HAP-1 (cell line): ENCODE data around the gene NOL4L.
"Not testable (repeated sequence)": the region's sequence is repeated elsewhere in the genome, so short reads cannot be mapped to it uniquely, and the experiment has no call there.

ENCODE experiments used
- DNase-seq, 2 experiments: peaks; one replicate each; pipeline ENCODE4 v3.0.0-alpha.2; 2016 to 2020; ENCODE audit warnings: low spot score in 2 of 2
- H3K27me3 ChIP-seq: fragments of 250-450 bp; sonication (Bioruptor Pico); 2 replicates; pipeline ENCODE4 v1.5.1; 2020; ENCODE audit warnings: low read depth, mild to moderate bottlenecking, moderate library complexity
- H3K36me3 ChIP-seq: fragments of 250-450 bp; sonication (Bioruptor Pico); replicated peaks from 2 replicates; pipeline ENCODE4 v1.5.1; 2020; ENCODE audit warnings: mild to moderate bottlenecking
- H3K4me1 ChIP-seq: fragments of 250-450 bp; sonication (Bioruptor Pico); 2 replicates; pipeline ENCODE4 v1.5.1; 2020; ENCODE audit warnings: mild to moderate bottlenecking
- H3K4me3 ChIP-seq: fragments of 250-450 bp; sonication (Bioruptor Pico); 2 replicates; pipeline ENCODE4 v1.5.1; 2020; ENCODE audit warnings: mild to moderate bottlenecking, moderate library complexity
- H3K9me3 ChIP-seq: fragments of 250-450 bp; sonication (Bioruptor Pico); 2 replicates; pipeline ENCODE4 v1.5.1; 2020; ENCODE audit warnings: mild to moderate bottlenecking, moderate library complexity
- in situ Hi-C: fragments of 300-500 bp; cut with MboI; formaldehyde crosslinking; loops from 3 replicates; pipeline ENCODE4 v1.14.3; 2020; ENCODE audit warnings: low sequenced_read_pairs, inconsistent platforms, mixed read lengths

The NOL4L gene

DNA sequence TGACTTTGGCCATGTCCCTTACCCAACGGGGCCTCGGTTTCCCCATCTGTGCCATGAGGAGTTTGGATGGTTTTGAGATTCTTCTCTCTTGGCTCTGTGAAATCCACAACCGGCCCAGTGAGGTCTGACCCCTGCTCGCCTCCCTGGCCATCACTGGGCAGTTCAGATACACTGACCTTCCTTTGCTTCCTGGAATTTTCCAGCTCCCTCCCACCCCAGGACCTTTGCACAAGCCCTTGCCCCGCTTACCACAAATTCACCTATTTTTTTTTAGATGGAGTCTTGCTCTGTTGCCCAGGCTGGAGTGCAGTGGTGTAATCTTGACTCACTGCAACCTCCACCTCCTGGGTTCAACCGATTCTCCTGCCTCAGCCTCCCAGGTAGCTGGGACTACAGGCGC, 12.6 kb upstream of the NOL4L start:
- H3K27me3 ChIP-seq: no peaks in the 10 kb centered on the region
- no peak for DNase-seq
- H3K36me3 ChIP-seq: no peaks in the 10 kb centered on the region
- in situ Hi-C loops: no loop called here
- H3K4me1 ChIP-seq: no peaks in the 10 kb centered on the region
- H3K9me3 ChIP-seq: no peaks in the 10 kb centered on the region
- H3K4me3 ChIP-seq: no peak overlapping the region

DNA sequence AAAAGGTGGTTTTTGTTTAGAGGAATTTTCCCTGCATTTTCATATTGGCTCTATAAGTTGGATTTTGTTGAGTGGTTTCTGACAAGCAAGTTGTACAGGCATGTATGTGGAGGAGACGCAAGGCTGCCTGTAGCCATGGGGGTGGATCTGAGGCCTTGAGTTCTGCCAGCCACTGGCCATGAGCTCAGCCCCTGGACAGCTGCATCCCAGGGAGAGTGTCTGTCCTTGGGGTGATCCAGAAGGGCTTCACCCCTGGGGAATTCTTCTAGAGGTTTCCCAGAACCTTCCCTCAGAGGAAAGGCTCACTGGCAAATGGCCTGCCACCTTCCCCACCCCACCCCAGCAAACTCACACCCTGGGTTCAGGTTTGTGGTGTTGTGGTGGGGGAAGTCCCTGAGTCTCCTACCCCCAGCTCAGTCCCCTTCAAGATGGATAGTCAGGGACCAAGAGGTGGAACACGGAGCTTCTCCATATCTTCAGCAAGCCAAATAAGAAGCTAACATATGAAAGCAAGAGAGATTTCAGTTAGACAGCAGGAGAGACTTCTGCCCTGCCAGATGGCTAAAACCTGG, 11.6 kb upstream of the NOL4L start:
- in situ Hi-C loops: no loop called here
- no peaks in the 10 kb centered on the region for H3K36me3 ChIP-seq

DNA sequence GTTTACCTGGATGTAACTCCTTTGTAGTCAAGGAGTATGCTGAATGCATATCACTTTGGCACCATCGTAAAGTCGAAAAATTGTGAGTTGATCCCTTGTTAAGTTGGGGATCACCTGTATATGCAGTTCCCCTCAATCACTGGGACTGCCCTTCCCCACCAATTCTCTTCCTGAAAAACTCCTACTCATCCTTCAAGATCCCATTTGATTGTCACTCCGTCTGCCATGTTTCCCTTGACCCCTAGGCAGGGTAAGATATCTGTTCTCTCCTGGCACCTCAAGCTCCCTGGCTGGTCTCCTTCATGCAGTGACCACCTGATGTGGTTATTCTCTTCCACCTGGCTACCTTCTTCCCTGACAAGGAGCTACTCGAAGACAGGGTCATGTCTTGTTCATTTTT, 10.0 kb upstream of the NOL4L start:
- in situ Hi-C loops: no loop called here
- H3K27me3 ChIP-seq: no peaks in the 10 kb centered on the region
- no peak overlapping the region for H3K4me3 ChIP-seq
- H3K36me3 ChIP-seq: no peaks in the 10 kb centered on the region
- DNase-seq: no peak
- no peaks in the 10 kb centered on the region for H3K4me1 ChIP-seq
- no peaks in the 10 kb centered on the region for H3K9me3 ChIP-seq

More for the DNA sequence above, 11.6 kb upstream of the NOL4L start:
- no peak for DNase-seq
- no peaks in the 10 kb centered on the region for H3K4me1 ChIP-seq
- H3K4me3 ChIP-seq: no peak overlapping the region
- H3K9me3 ChIP-seq: no peaks in the 10 kb centered on the region
- H3K27me3 ChIP-seq: no peaks in the 10 kb centered on the region

DNA sequence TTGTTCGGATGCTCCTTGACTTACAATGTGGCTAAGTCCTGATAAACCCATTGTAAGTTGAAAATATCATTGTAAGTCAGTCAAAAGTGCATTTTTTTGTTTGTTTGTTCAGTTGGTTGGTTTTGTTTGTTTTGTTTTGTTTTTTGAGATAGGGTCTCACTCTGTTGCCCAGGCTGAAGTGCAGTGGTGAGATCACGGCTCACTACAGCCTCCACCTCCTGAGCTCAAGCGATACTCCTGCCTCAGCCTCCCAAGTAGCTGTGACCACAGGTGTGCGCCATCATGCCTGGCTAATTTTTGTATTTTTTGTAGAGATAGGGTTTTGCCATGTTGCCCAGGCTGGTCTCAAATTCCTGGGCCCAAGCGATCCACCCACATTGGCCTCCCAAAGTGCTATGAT, 9.5 kb upstream of the NOL4L start:
- H3K4me3 ChIP-seq, H3K27me3 ChIP-seq, H3K4me1 ChIP-seq, DNase-seq, in situ Hi-C loops, H3K36me3 ChIP-seq, H3K9me3 ChIP-seq: not testable (repeated sequence)

DNA sequence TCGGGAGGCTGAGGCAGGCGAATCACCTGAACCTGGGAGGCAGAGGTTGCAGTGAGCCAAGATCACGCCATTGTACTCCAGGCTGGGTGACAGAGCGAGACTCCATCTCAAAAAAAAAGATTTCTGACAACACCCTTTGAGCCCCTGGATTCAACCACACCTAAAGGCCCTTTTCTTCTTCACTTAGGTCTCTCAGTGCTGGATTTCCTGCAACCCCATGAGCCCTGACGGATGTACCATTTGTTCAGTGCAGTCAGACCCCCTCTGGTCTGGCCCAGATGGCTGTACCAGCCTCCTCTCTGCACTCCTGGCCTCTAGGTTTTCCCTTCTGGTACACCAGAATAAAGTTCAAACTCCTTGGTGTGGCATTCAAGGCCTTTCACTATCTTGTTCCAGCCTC, 9.1 kb upstream of the NOL4L start:
- H3K4me3 ChIP-seq: no peak overlapping the region
- H3K27me3 ChIP-seq: no peaks in the 10 kb centered on the region
- no peaks in the 10 kb centered on the region for H3K4me1 ChIP-seq
- no peaks in the 10 kb centered on the region for H3K9me3 ChIP-seq
- H3K36me3 ChIP-seq: no peaks in the 10 kb centered on the region
- no peak for DNase-seq
- in situ Hi-C loops: no loop called here

DNA sequence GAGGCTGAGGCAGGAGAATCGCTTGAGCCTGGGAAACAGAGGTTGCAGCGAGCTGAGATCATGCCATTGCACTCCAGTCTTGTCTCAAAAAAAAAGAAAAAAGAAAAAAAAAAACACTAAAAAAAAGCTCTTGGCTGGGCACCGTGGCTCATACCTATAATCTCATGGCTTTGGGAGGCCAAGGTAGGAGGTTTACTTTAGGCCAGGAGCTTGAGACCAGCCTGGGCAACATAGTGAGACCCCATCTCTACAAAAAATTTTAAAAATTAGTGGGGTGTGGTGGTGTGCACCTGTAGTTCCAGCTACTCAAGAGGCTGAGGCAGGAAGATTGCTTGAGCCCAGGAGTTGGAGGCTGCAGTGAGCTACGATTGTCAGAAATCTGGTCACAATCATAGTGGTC, 7.5 kb upstream of the NOL4L start:
- H3K9me3 ChIP-seq, in situ Hi-C loops, H3K36me3 ChIP-seq, H3K4me1 ChIP-seq, H3K27me3 ChIP-seq, DNase-seq, H3K4me3 ChIP-seq: not testable (repeated sequence)

DNA sequence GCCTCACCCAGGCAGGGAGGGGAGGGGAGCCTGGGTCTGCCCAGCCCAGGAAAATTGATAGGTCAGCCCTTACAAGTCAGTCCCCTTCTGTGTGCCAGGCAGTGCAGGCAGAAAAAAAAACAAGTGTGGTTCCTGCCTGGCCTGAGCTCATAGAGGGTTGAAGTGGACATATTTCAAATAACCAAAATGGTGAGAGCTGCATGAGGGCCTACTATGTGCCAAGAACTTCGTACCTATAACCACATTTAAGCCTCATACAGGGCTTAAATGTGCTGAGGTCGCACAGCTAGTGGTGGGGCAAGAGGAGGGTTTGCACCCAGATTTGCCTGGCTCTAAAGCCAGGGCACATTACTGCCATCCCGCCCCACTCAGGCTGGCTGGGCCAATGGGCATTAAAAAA, 6.9 kb upstream of the NOL4L start:
- Histone ChIP-seq H3K9me3 (no peaks in the 10 kb centered on the region), H3K36me3 (no peaks in the 10 kb centered on the region), H3K4me1 (no peaks in the 10 kb centered on the region), H3K4me3 (no peak overlapping the region), H3K27me3 (peaks cover 3% of the 10 kb centered on the region; the same call in 1 of the 2 replicates)
- no peak for DNase-seq
- in situ Hi-C loops: no loop called here

DNA sequence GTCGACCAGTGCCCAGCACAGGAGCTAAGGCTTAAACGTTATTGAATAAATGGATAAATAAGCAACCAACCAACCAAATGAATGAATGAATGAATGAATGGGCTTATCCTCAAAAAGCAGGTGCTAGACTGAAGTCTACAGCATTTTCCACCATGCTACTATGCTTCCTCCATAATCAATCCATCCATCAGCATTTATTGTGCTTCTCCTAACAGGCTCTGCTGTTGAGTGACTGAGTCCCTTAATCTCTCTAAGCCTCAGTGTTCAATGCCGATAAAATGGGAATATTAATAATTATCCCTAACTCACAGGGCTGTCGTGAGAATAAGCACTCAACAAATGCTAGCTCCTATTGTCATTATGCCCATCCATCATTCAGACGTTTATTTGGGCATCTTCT, 4.6 kb upstream of the NOL4L start:
- in situ Hi-C loops: no loop called here
- no peaks in the 10 kb centered on the region for H3K4me1 ChIP-seq
- no peak for DNase-seq
- no peaks in the 10 kb centered on the region for H3K9me3 ChIP-seq
- H3K4me3 ChIP-seq: no peak overlapping the region
- no peaks in the 10 kb centered on the region for H3K36me3 ChIP-seq
- peaks cover 10% of the 10 kb centered on the region for H3K27me3 ChIP-seq

DNA sequence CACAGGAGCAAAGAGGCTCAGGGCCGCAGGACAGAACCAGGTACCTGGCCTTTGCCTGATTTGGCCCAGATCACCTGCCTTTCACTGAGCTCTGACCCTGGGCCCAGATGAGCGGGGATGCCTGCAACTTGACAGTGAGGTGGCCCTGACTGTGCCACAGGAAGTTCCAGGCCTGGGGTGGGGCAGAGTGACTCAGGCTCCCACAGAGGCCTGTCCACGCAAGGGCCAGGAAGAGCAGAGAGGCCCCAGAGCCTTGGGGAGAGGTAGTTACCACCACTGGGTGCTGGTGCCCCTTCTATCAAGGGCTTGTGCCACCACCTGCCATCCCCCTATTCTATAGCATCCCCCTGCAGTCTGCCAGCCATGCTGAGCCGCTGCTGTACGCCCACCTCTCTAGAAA, 4.1 kb upstream of the NOL4L start:
- DNase-seq: no peak
- peaks cover 10% of the 10 kb centered on the region for H3K27me3 ChIP-seq
- no peak overlapping the region for H3K4me3 ChIP-seq
- in situ Hi-C loops: no loop called here
- no peaks in the 10 kb centered on the region for H3K4me1 ChIP-seq
- H3K36me3 ChIP-seq: no peaks in the 10 kb centered on the region
- no peaks in the 10 kb centered on the region for H3K9me3 ChIP-seq

DNA sequence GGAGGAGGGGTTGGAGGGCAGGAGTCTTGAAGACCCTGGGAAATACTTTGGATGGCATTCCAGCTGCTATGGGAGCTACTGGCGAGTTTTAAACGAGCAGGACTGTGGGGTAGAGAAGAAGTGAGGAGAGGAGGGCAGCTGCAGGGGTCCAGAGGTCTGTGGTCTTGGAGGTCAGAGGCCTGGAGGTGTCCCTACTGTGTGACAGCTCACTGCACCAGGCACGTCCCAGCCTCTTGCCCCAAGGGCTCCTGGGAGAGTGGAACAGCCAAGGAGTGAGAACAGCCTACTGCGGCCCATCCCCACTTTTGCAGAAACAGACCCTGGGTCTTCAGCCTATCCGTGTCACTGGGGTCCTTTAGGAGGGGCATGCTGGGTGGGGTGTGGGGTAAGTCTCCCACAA, 2.9 kb upstream of the NOL4L start:
- DNase-seq: no peak
- H3K4me3 ChIP-seq: no peak overlapping the region
- H3K9me3 ChIP-seq: no peaks in the 10 kb centered on the region
- no peaks in the 10 kb centered on the region for H3K4me1 ChIP-seq
- peaks cover 10% of the 10 kb centered on the region for H3K27me3 ChIP-seq
- in situ Hi-C loops: no loop called here
- H3K36me3 ChIP-seq: no peaks in the 10 kb centered on the region

DNA sequence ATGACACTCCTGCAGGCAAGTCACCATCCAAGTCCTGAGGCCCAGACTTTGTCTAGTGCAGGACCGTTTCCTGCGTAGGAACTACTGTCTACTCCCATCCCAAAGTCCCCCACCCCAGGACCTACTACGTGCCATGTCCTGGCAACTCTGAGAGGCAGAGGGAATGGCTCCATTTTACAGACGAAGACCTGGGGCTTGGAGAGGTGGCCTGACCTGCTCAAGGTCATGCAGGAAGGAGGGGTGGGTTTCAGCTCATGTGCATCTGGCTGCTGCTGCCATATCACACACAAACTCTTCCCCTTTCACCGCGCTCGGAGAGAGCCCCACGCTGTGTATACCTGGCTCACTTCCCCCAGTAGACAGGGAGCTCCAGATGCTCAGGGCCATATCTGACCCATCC, 1.2 kb upstream of the NOL4L start:
- Histone ChIP-seq H3K36me3 (no peaks in the 10 kb centered on the region), H3K4me1 (no peaks in the 10 kb centered on the region), H3K4me3 (no peak overlapping the region), H3K27me3 (peaks cover 10% of the 10 kb centered on the region), H3K9me3 (no peaks in the 10 kb centered on the region)
- no peak for DNase-seq
- in situ Hi-C loops: no loop called here

DNA sequence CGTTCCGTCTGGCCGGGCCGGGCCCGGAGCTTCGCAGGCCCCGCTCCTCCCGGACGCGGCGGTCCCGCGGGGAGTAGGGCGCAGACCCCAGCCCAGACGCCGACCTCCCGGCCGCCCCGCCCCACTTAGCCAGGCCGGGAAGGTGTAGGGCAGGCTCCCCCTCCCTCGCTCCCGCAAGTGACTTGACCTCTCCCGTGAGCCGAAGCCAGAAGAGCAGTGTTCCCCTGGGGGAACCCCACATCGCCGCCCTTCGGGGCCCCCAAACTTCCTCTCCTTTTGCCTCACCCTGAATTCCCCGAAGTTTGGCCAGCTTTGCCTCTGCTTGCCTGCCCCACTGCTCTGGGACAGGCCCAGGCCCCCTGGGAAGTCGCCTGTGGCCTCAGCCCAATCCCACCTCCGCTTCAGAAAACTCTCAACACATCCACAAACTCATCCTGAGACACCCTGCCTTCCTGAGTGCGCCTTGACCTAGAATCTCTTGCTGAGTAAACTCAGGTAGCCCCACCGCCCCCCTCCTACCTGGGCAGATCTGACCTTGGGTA, 524 bp upstream of the NOL4L start:
- no peak overlapping the region for H3K4me3 ChIP-seq
- in situ Hi-C loops: no loop called here
- no peaks in the 10 kb centered on the region for H3K4me1 ChIP-seq
- no peaks in the 10 kb centered on the region for H3K9me3 ChIP-seq
- H3K27me3 ChIP-seq: peaks cover 10% of the 10 kb centered on the region
- no peak for DNase-seq
- H3K36me3 ChIP-seq: no peaks in the 10 kb centered on the region

DNA sequence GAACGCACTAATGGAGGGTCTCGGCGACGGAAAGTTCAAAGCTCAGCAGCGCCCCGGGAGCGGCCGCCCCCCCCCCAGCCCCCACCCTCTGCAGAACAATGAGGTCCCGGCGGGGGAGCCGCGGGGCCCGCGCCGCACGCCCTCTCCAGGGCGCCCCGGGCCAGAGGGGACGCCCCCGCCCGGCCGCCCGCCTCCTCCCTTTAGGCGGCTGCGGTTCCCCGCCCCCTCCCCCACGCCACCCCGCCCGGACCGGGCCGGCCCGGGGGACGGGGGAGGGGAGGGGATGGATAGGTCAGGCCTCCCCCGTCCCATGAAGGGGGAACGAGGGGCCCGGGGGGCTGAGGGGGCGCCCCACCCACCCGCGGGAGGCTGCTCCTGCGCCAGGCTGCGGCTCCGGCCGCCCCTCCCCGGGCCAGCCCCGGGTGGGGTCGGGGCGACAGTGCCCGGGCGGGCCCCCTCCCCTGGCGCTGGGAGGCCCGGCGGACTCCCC, 1.5 kb downstream of the NOL4L start:
- Histone ChIP-seq H3K9me3 (no peaks in the 10 kb centered on the region), H3K4me3 (peak overlapping the region; percentile 21), H3K4me1 (no peaks in the 10 kb centered on the region), H3K27me3 (peaks cover 10% of the 10 kb centered on the region), H3K36me3 (no peaks in the 10 kb centered on the region)
- DNase-seq: peak in 1 of 2 experiments; percentile 56
- in situ Hi-C loops: no loop called here

DNA sequence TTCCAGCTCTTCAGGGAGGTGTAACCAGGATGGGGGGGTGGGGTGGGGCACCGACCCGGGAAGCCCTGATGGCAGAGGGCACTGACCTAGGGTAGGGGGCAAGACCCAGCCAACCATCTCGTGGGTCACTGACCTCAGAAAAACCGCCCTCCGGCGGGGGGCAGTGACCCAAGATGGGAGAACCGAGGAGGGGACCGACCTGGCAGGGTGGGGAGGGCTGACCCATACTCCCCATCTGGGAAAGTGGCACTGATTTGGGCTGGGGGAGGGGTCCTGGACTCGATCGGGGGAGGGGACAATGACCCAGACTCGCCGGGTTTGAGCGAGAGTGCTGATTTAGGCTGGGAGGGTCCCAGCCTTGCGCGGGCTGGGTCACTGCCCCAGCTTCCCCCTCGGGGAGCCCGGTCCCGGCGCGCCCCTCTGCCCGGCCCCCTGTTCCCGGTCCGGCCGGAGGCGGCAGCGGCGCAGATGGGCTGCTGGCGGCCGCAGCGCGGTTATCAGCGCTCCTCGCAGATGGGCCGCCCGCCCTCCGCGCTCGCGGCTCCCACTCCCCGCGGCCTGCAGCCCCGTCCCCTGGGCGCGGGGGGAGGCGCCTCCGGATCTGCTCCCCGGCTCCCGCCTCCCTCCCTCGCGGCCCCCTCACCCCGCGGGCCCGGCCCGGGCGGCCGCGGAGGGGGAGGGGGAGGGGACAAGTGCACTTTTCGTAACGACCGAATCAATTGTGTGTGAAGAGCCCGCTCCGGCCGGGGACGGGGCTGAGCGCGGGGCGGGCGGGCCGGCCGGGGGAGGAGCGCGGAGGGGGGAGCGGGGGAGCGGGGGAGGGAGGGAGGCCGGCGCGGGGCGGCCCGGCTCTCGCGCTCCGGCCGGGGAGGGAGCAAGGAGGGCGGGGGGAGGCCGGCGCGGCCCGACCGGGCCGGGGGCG, 2.2 kb downstream of the NOL4L start:
- no peaks in the 10 kb centered on the region for H3K4me1 ChIP-seq

More for the DNA sequence above, 2.2 kb downstream of the NOL4L start:
- peak; percentile 32 to 70 for DNase-seq
- Histone ChIP-seq H3K9me3 (no peaks in the 10 kb centered on the region), H3K4me3 (peak overlapping the region; percentile 21), H3K36me3 (no peaks in the 10 kb centered on the region), H3K27me3 (peaks cover 10% of the 10 kb centered on the region)
- in situ Hi-C loops: no loop called here
